Lower leg skin (tissue), 3 donors: ENCODE data around the gene VANGL2.

ENCODE experiments used
- POLR2A ChIP-seq, 2 donors: fragments of 450-650 bp; IDR thresholded peaks; one replicate each; pipeline ENCODE4 v1.6.1; 2016 to 2017; ENCODE audit warnings: antibody characterized with exemption in 2 of 2, mild to moderate bottlenecking in 1 of 2, moderate library complexity in 1 of 2
- TF ChIP-seq, protein P1 (sequence below), 3 donors: fragments of 450-650 bp; IDR thresholded peaks; one replicate each; pipeline ENCODE4 v1.5.1; 2016; ENCODE audit warnings: antibody characterized with exemption in 3 of 3, mild to moderate bottlenecking in 3 of 3, moderate library complexity in 2 of 3

DNA sequence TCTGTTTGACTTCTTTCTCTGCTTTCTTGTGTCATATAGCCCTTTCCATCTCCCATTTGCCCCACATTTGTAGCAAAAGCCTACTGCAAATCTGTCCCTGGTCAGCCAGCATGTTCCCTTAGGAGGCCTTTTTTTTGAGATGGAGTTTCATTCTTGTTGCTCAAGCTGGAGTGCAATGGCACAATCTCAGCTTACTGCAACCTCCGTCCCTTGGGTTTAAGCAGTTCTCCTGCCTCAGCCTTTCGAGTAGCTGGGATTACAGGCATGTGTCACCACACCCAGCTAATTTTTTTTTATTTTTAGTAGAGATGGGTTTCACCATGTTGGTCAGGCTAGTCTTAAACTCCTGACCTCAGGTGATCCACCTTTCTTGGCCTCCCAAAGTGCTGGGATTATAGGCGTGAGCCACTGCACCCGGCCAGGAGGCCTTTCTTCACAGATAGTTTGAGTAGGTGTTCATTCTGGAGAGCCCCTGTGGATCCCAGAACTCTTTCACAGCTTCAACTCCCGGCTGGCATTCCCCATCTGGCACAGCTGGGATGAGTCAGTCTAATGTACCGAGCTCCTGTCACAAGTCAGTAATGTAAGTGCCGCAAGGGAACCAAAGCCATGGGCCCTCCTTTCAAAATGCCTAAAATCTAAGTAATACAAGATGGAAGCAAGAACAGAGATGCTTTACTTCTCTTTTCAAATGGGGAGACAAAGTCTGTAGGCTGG is 42.9 kb upstream of the VANGL2 start:
- TF ChIP-seq, protein P1, sequence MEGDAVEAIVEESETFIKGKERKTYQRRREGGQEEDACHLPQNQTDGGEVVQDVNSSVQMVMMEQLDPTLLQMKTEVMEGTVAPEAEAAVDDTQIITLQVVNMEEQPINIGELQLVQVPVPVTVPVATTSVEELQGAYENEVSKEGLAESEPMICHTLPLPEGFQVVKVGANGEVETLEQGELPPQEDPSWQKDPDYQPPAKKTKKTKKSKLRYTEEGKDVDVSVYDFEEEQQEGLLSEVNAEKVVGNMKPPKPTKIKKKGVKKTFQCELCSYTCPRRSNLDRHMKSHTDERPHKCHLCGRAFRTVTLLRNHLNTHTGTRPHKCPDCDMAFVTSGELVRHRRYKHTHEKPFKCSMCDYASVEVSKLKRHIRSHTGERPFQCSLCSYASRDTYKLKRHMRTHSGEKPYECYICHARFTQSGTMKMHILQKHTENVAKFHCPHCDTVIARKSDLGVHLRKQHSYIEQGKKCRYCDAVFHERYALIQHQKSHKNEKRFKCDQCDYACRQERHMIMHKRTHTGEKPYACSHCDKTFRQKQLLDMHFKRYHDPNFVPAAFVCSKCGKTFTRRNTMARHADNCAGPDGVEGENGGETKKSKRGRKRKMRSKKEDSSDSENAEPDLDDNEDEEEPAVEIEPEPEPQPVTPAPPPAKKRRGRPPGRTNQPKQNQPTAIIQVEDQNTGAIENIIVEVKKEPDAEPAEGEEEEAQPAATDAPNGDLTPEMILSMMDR (IDR thresholded peaks at IDR 0.05), result no peak
- no peak for TF ChIP-seq POLR2A (IDR thresholded peaks at IDR 0.05)
